Measurements from ENCODE around the gene CEND1.

GRCh38 chr11:818396-819128 is 28.7 kb upstream of the CEND1 start, which contains the start of gene PNPLA2:
- no peak for TF ChIP-seq POLR2A (IDR thresholded peaks at IDR 0.05)
- no peak for TF ChIP-seq CTCF (IDR thresholded peaks at IDR 0.05)

Data from testis (tissue), 2 donors.